PC-9 (cell line): ENCODE measurements around the gene IFT122. TPM values are rescaled to one million over a fixed set of nuclear protein-coding genes. Genes with fewer than 3 reads are reported as not detected.
A peak's percentile ranks its signal among the peaks of the same experiment; 100 is the strongest.

Source experiments
- BruUV-seq: library from RNA; stranded (reverse); fragments of 400-500 nt; replicated peaks from 2 replicates; lab custom pipeline; 2021; lab: Mats Ljungman, UMichigan
- CTCF ChIA-PET: fragments of 300-600 bp; sonication (Branson Sonifier 250); formaldehyde crosslinking; loops from one replicate; lab custom pipeline; 2022; ENCODE audit warnings: antibody characterized with exemption; lab: Charles Lee
- POLR2A ChIA-PET: fragments of 300-600 bp; sonication (Branson Sonifier 250); formaldehyde crosslinking; loops from one replicate; lab custom pipeline; 2022; ENCODE audit warnings: antibody characterized with exemption; ENCODE audit not compliant: unreplicated experiment; lab: Charles Lee
- DNase-seq, 2 experiments: peaks; one replicate each; pipeline versions ENCODE4 v3.0.0 to v3.0.0-alpha.2; 2015 to 2022; ENCODE audit warnings: mixed read lengths in 1 of 2
- H2AFZ ChIP-seq: fragments of 200-600 bp; sonication (generic); 2 replicates; pipeline ENCODE4 v1.8.1; 2017; ENCODE audit warnings: antibody characterized with exemption
- H3F3A ChIP-seq: fragments of 200-600 bp; sonication (generic); 2 replicates; pipeline ENCODE4 v1.8.1; 2017; ENCODE audit warnings: antibody characterized with exemption, mild to moderate bottlenecking, low read depth; ENCODE audit not compliant: insufficient read depth
- H3K27ac ChIP-seq: fragments of 200-600 bp; sonication (generic); 2 replicates; pipeline ENCODE4 v1.6.1; 2016; ENCODE audit warnings: mixed run types
- H3K27me3 ChIP-seq: fragments of 200-600 bp; sonication (generic); 2 replicates; pipeline ENCODE4 v1.6.1; 2016; ENCODE audit warnings: low read depth, mixed run types; ENCODE audit not compliant: insufficient read depth
- H3K36me3 ChIP-seq: fragments of 200-600 bp; sonication (generic); 2 replicates; pipeline ENCODE4 v1.6.1; 2016; ENCODE audit warnings: low read depth, mixed run types
- H3K4me1 ChIP-seq: fragments of 200-600 bp; sonication (generic); replicated peaks from 2 replicates; pipeline ENCODE4 v1.6.1; 2016; ENCODE audit warnings: mixed run types; ENCODE audit not compliant: insufficient read depth
- H3K4me2 ChIP-seq: fragments of 200-600 bp; sonication (generic); 2 replicates; pipeline ENCODE4 v1.6.1; 2017; ENCODE audit warnings: mixed run types
- H3K4me3 ChIP-seq: fragments of 200-600 bp; sonication (generic); 2 replicates; pipeline ENCODE4 v1.6.1; 2016; ENCODE audit warnings: mixed run types
- H3K79me2 ChIP-seq: fragments of 200-600 bp; sonication (generic); 2 replicates; pipeline ENCODE4 v1.6.1; 2017; ENCODE audit warnings: low read depth, mixed run types
- H3K9me2 ChIP-seq: fragments of 200-600 bp; sonication (generic); 2 replicates; pipeline ENCODE4 v1.8.1; 2017; ENCODE audit warnings: mild to moderate bottlenecking; ENCODE audit not compliant: insufficient read depth
- H3K9me3 ChIP-seq: fragments of 200-600 bp; sonication (generic); 2 replicates; pipeline ENCODE4 v1.8.1; 2016; ENCODE audit warnings: low read depth; ENCODE audit not compliant: insufficient read depth
- H4K20me1 ChIP-seq: fragments of 200-600 bp; sonication (generic); 2 replicates; pipeline ENCODE4 v1.8.1; 2017; ENCODE audit not compliant: insufficient read depth
- CTCF ChIP-seq: fragments of 200-600 bp; sonication (generic); conservative IDR thresholded peaks from 2 replicates; pipeline ENCODE4 v1.6.1; 2017; ENCODE audit warnings: mixed run types, antibody characterized with exemption, mild to moderate bottlenecking, moderate library complexity
- EZH2 ChIP-seq: fragments of 200-600 bp; sonication (generic); IDR thresholded peaks from 2 replicates; pipeline ENCODE4 v1.8.0; 2017; ENCODE audit warnings: antibody characterized with exemption, low read depth
- intact Hi-C: fragments of 100-400 bp; cut with micrococcal nuclease; formaldehyde crosslinking; loops from one replicate; pipeline ENCODE4 v1.10.0; 2022; ENCODE audit not compliant: unreplicated experiment
- total RNA-seq: library from RNA; stranded (reverse); gene quantifications from 2 replicates; pipeline ENCODE4 v1.2.3, GENCODE V29; 2021

The IFT122 gene
- total RNA-seq, 1 experiment from 2014 or later: 55.6 TPM

GRCh38 chr3:129562803-129563202 lies 122.8 kb downstream of the IFT122 start:
- BruUV-seq: no TSS peak
- H3K4me3 ChIP-seq: no peak overlapping the region
- no peak overlapping the region for H2AFZ ChIP-seq
- no peaks in the 10 kb centered on the region for H3K79me2 ChIP-seq
- no peaks in the 10 kb centered on the region for H3K27me3 ChIP-seq
- DNase-seq: no peak
- no peaks in the 10 kb centered on the region for H3K9me2 ChIP-seq
- no peaks in the 10 kb centered on the region for H3K36me3 ChIP-seq
- CTCF ChIA-PET: no interaction called here
- H4K20me1 ChIP-seq: no peaks in the 10 kb centered on the region
- POLR2A ChIA-PET: no interaction called here
- H3K9me3 ChIP-seq: no peaks in the 10 kb centered on the region
- peaks cover 8% of the 10 kb centered on the region; the same call in 1 of the 2 replicates for H3F3A ChIP-seq
- TF ChIP-seq EZH2: no peak
- TF ChIP-seq CTCF: no peak
- H3K27ac ChIP-seq: no peak overlapping the region
- H3K4me2 ChIP-seq: no peak overlapping the region
- H3K4me1 ChIP-seq: peaks cover 35% of the 10 kb centered on the region
- intact Hi-C loops: no loop called here

- ChIA-PET CTCF (no interaction called here), POLR2A (no interaction called here)
- no peaks in the 10 kb centered on the region for H3K79me2 ChIP-seq
- H3F3A ChIP-seq: peaks cover 8% of the 10 kb centered on the region; the same call in 1 of the 2 replicates
- H4K20me1 ChIP-seq: no peaks in the 10 kb centered on the region
- H3K4me1 ChIP-seq: peaks cover 31% of the 10 kb centered on the region
- no peaks in the 10 kb centered on the region for H3K36me3 ChIP-seq
- intact Hi-C loops: no loop called here
- H3K27ac ChIP-seq: no peak overlapping the region
- H3K9me3 ChIP-seq: no peaks in the 10 kb centered on the region
- no peak for DNase-seq
- BruUV-seq: no TSS peak
- no peaks in the 10 kb centered on the region for H3K9me2 ChIP-seq
- no peak overlapping the region for H3K4me3 ChIP-seq
- no peaks in the 10 kb centered on the region for H3K27me3 ChIP-seq
- no peak overlapping the region for H2AFZ ChIP-seq
- H3K4me2 ChIP-seq: no peak overlapping the region
- TF ChIP-seq CTCF (no peak), EZH2 (no peak)
These were observed 123.3 kb downstream of the IFT122 start for GRCh38 chr3:129563332-129563731.

- Histone ChIP-seq H3K4me2 (no peak overlapping the region), H3K4me3 (no peak overlapping the region), H3K27me3 (no peaks in the 10 kb centered on the region), H3K4me1 (peaks cover 24% of the 10 kb centered on the region), H3K9me2 (no peaks in the 10 kb centered on the region), H2AFZ (no peak overlapping the region), H4K20me1 (no peaks in the 10 kb centered on the region), H3K9me3 (no peaks in the 10 kb centered on the region), H3K79me2 (no peaks in the 10 kb centered on the region), H3K36me3 (no peaks in the 10 kb centered on the region), H3F3A (peaks cover 14% of the 10 kb centered on the region; the same call in 1 of the 2 replicates), H3K27ac (0 out of 2 replicates have a peak overlapping the region, but pooled peaks have one; percentile 33)
- BruUV-seq: no TSS peak
- TF ChIP-seq CTCF (no peak), EZH2 (no peak)
- POLR2A ChIA-PET: interaction anchor here (0.9 kb wide), 1 partner anchor 555 kb away, joined by 3 read pairs; no protein-coding TSS in a partner anchor
- CTCF ChIA-PET: no interaction called here
- intact Hi-C loops: no loop called here
- DNase-seq: no peak
These were observed 124.0 kb downstream of the IFT122 start for GRCh38 chr3:129563850-129564535.
